Measurements from ENCODE around the gene TCF4. TPM values are rescaled to one million over a fixed set of nuclear protein-coding genes. Genes with fewer than 3 reads are reported as not detected.

Gene TCF4
- total RNA-seq, 1 experiment from 2014 or later, result 12.5 TPM

GRCh38 chr18:55261253-55261652, 326.7 kb downstream of the TCF4 start:
- Histone ChIP-seq H3K27ac (ENCODE audit: low read length) (no peak overlapping the region), H3K9me3 (ENCODE audit: low read length) (no peaks in the 10 kb centered on the region), H2AFZ (ENCODE audit: low read length) (no peak overlapping the region), H3K4me1 (ENCODE audit: insufficient read depth, low read length) (peaks cover 10% of the 10 kb centered on the region), H3K79me2 (ENCODE audit: low read length) (no peaks in the 10 kb centered on the region), H3K27me3 (ENCODE audit: low read length) (no peaks in the 10 kb centered on the region), H3K36me3 (ENCODE audit: low read depth, low read length) (no peaks in the 10 kb centered on the region), H4K20me1 (ENCODE audit: low read length) (no peaks in the 10 kb centered on the region), H3F3A (ENCODE audit: low read length, unreplicated experiment) (no peaks in the 10 kb centered on the region), H3K9me2 (replicated peaks; ENCODE audit: low read length) (no peaks in the 10 kb centered on the region), H3K4me2 (ENCODE audit: low read length) (no peak overlapping the region), H3K9ac (ENCODE audit: low read length) (no peak overlapping the region), H3K4me3 (ENCODE audit: low read length) (no peak overlapping the region)
- ChIA-PET CTCF (no interaction called here), POLR2A (ENCODE audit: unreplicated experiment) (no interaction called here)
- TF ChIP-seq CTCF (conservative IDR thresholded peaks at IDR 0.05; ENCODE audit: low read depth, low read length) (no peak), EZH2phosphoT487 (IDR thresholded peaks at IDR 0.05; ENCODE audit: borderline replicate concordance, low read length) (no peak), EZH2 (IDR thresholded peaks at IDR 0.05; ENCODE audit: low read length, unreplicated experiment) (no peak)
- BruUV-seq (replicated peaks), result no TSS peak
- ATAC-seq (no peak), DNase-seq (no peak)
- intact Hi-C loops (cut with micrococcal nuclease), result no loop called here

GRCh38 chr18:55258088-55258487, 329.9 kb downstream of the TCF4 start:
- Histone ChIP-seq H3K4me1 (ENCODE audit: insufficient read depth, low read length) (0 out of 2 replicates have a peak, but pooled peaks cover 2% of the 10 kb centered on the region), H3K27ac (ENCODE audit: low read length) (no peak overlapping the region), H3K9me3 (ENCODE audit: low read length) (no peaks in the 10 kb centered on the region)

More at GRCh38 chr18:55258088-55258487, 329.9 kb downstream of the TCF4 start:
- no TSS peak for BruUV-seq (replicated peaks)
- ChIA-PET CTCF (no interaction called here), POLR2A (ENCODE audit: unreplicated experiment) (no interaction called here)
- H3K9me2 ChIP-seq (replicated peaks; ENCODE audit: low read length), result no peaks in the 10 kb centered on the region
- no peak overlapping the region for H3K4me3 ChIP-seq (ENCODE audit: low read length)
- H3K79me2 ChIP-seq (ENCODE audit: low read length), result no peaks in the 10 kb centered on the region
- TF ChIP-seq CTCF (conservative IDR thresholded peaks at IDR 0.05; ENCODE audit: low read depth, low read length) (no peak), EZH2phosphoT487 (IDR thresholded peaks at IDR 0.05; ENCODE audit: borderline replicate concordance, low read length) (no peak), EZH2 (IDR thresholded peaks at IDR 0.05; ENCODE audit: low read length, unreplicated experiment) (no peak)
- no peaks in the 10 kb centered on the region for H4K20me1 ChIP-seq (ENCODE audit: low read length)
- H3F3A ChIP-seq (ENCODE audit: low read length, unreplicated experiment), result no peaks in the 10 kb centered on the region
- H3K36me3 ChIP-seq (ENCODE audit: low read depth, low read length), result no peaks in the 10 kb centered on the region
- intact Hi-C loops (cut with micrococcal nuclease), result loop anchor here (10.0 kb wide), 1 partner anchor 1327 kb away; no protein-coding TSS in a partner anchor
- DNase-seq (no peak), ATAC-seq (no peak)
- H3K27me3 ChIP-seq (ENCODE audit: low read length), result no peaks in the 10 kb centered on the region
- no peak overlapping the region for H3K9ac ChIP-seq (ENCODE audit: low read length)
- no peak overlapping the region for H3K4me2 ChIP-seq (ENCODE audit: low read length)
- no peak overlapping the region for H2AFZ ChIP-seq (ENCODE audit: low read length)
